GM23338 (cell line): Measurements from ENCODE around the gene ATP9A. TPM values are rescaled to one million over a fixed set of nuclear protein-coding genes. Genes with fewer than 3 reads are reported as not detected.

Experiments used
- ATAC-seq: fragments of 200-7000 bp; cut with Tn5 transposase; 3 replicates; pipeline ENCODE4 v1.9.1; 2020
- DNase-seq: peaks from one replicate; pipeline ENCODE4 v3.0.0-alpha.2; 2015; ENCODE audit warnings: low spot score
- H2AFZ ChIP-seq: fragments of 200-600 bp; sonication (generic); 2 replicates; pipeline ENCODE4 v1.8.0; 2016; ENCODE audit warnings: antibody characterized with exemption, mild to moderate bottlenecking, moderate library complexity
- H3F3A ChIP-seq: fragments of 200-600 bp; sonication (generic); replicated peaks from 2 replicates; pipeline ENCODE4 v1.8.0; 2017; ENCODE audit warnings: antibody characterized with exemption, mixed run types, low read depth
- H3K27ac ChIP-seq: fragments of 200-600 bp; sonication (generic); 2 replicates; pipeline ENCODE4 v1.6.1; 2016; ENCODE audit warnings: low read depth
- H3K27me3 ChIP-seq: fragments of 200-600 bp; sonication (generic); 2 replicates; pipeline ENCODE4 v1.8.0; 2016; ENCODE audit warnings: mild to moderate bottlenecking, mixed run types, moderate library complexity; ENCODE audit not compliant: insufficient read depth
- H3K36me3 ChIP-seq: fragments of 200-600 bp; sonication (generic); 2 replicates; pipeline ENCODE4 v1.8.0; 2016; ENCODE audit warnings: mild to moderate bottlenecking; ENCODE audit not compliant: insufficient read depth
- H3K4me1 ChIP-seq: fragments of 200-600 bp; sonication (generic); 2 replicates; pipeline ENCODE4 v1.8.0; 2016; ENCODE audit warnings: mild to moderate bottlenecking, moderate library complexity; ENCODE audit not compliant: insufficient read depth
- H3K4me2 ChIP-seq: fragments of 200-600 bp; sonication (generic); 2 replicates; pipeline ENCODE4 v1.7.1; 2017; ENCODE audit warnings: mixed run types
- H3K4me3 ChIP-seq: fragments of 200-600 bp; sonication (generic); 2 replicates; pipeline ENCODE4 v1.6.1; 2016; ENCODE audit warnings: mixed run types
- H3K79me2 ChIP-seq: fragments of 200-600 bp; sonication (generic); replicated peaks from 2 replicates; pipeline ENCODE4 v1.8.0; 2017; ENCODE audit warnings: mild to moderate bottlenecking; ENCODE audit not compliant: insufficient read depth
- H3K9me2 ChIP-seq: fragments of 200-600 bp; sonication (generic); 2 replicates; pipeline ENCODE4 v1.8.0; 2017; ENCODE audit not compliant: insufficient read depth
- H4K20me1 ChIP-seq: fragments of 200-600 bp; sonication (generic); replicated peaks from 2 replicates; pipeline ENCODE4 v1.8.0; 2017; ENCODE audit warnings: mild to moderate bottlenecking; ENCODE audit not compliant: insufficient read depth
- H3K27ac Mint-ChIP-seq: 2 replicates; pipeline ENCODE4 v1.8.0; 2020; ENCODE audit warnings: inconsistent platforms, mild to moderate bottlenecking, moderate library complexity, mixed read lengths
- H3K27me3 Mint-ChIP-seq: 3 replicates; pipeline ENCODE4 v1.8.0; 2022; ENCODE audit warnings: low read depth, mild to moderate bottlenecking, moderate library complexity, mixed read lengths, inconsistent platforms; ENCODE audit not compliant: insufficient read depth, poor library complexity
- H3K36me3 Mint-ChIP-seq: 3 replicates; pipeline ENCODE4 v1.8.0; 2021; ENCODE audit warnings: low read depth, mild to moderate bottlenecking, inconsistent platforms, moderate library complexity, mixed read lengths
- H3K4me1 Mint-ChIP-seq: 3 replicates; pipeline ENCODE4 v1.8.0; 2020; ENCODE audit warnings: mild to moderate bottlenecking, inconsistent platforms, mixed read lengths
- H3K4me3 Mint-ChIP-seq: 3 replicates; pipeline ENCODE4 v1.8.0; 2021; ENCODE audit warnings: moderate library complexity, mild to moderate bottlenecking, inconsistent platforms, mixed read lengths
- H3K9me3 Mint-ChIP-seq: 3 replicates; pipeline ENCODE4 v1.8.0; 2020; ENCODE audit warnings: moderate library complexity, mild to moderate bottlenecking, inconsistent platforms, mixed read lengths
- CREB1 ChIP-seq: fragments of 250-450 bp; sonication (Bioruptor Pico); IDR thresholded peaks from 2 replicates; pipeline ENCODE4 v1.5.0; 2020; ENCODE audit warnings: low read depth, mild to moderate bottlenecking, moderate library complexity
- EZH2phosphoT487 ChIP-seq: fragments of 200-600 bp; sonication (generic); IDR thresholded peaks from one replicate; pipeline ENCODE4 v1.8.1; 2018; ENCODE audit warnings: antibody characterized with exemption; ENCODE audit not compliant: unreplicated experiment
- JUNB ChIP-seq: IDR thresholded peaks from one replicate; pipeline ENCODE4 v1.6.1; 2016; ENCODE audit warnings: antibody characterized with exemption; ENCODE audit not compliant: unreplicated experiment
- POLR2AphosphoS5 ChIP-seq: IDR thresholded peaks from 2 replicates; pipeline ENCODE4 v1.6.1; 2016; ENCODE audit warnings: antibody characterized with exemption, low read depth
- ZNF114 ChIP-seq: fragments of 250-450 bp; sonication (Bioruptor Pico); IDR thresholded peaks from 2 replicates; pipeline ENCODE4 v1.5.0; 2020; ENCODE audit warnings: mild to moderate bottlenecking, moderate library complexity
- ZNF331 ChIP-seq: fragments of 250-450 bp; sonication (Bioruptor Pico); IDR thresholded peaks from 2 replicates; pipeline ENCODE4 v1.5.0; 2020; ENCODE audit warnings: low read depth, mild to moderate bottlenecking, moderate library complexity
- polyA plus RNA-seq: library from polyadenylated mRNA; unstranded; fragments of >200 nt; fragmentation: Nextera tagmentation; extraction: Ambion mirVana; gene quantifications from 2 replicates; pipeline ENCODE4 v1.2.1, GENCODE V29; 2016
- total RNA-seq: library from RNA; depleted of rRNA; stranded (reverse); fragments of >200 nt; shearing (Covaris generic); gene quantifications from 2 replicates; pipeline ENCODE4 v1.2.3, GENCODE V29; 2014
- TF ChIP-seq, protein P1 (sequence below): fragments of 250-450 bp; sonication (Bioruptor Pico); IDR thresholded peaks from 2 replicates; pipeline ENCODE4 v1.5.0; 2020; ENCODE audit warnings: mild to moderate bottlenecking, moderate library complexity

Gene ATP9A
- total and polyA plus RNA-seq, 2 experiments from 2014 or later = 0.94 to 5.9 TPM

DNA sequence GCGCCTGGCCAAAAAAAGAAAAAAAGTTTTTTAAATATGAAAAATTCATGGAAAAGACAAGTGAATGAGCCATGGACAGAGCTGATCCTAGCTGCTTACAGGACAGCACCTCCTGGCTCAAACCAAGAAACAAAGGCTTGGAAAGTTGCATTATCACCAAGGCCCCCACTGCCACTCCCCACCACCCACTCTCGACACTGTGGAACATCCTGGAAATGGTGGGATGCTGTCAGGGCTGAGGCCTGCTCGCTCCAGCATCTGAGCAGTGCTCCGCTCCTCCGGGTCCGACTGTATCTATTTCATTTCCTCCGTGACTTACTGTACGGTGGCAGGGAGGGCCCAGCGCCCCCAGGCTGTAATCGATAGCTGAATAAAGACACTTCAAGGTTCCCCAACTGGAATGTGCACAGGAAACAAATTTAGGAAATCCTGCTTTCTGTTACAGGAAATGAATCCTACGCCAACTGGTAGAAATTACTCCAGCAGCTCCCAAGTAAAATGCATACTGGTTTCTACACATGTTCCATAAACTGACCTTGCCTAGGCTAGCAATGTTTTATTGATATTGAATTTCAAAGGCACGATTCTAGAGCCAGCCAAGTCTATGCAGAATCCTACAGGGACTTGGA lies 116.2 kb downstream of the ATP9A start (continued):
- TF ChIP-seq, protein P1, sequence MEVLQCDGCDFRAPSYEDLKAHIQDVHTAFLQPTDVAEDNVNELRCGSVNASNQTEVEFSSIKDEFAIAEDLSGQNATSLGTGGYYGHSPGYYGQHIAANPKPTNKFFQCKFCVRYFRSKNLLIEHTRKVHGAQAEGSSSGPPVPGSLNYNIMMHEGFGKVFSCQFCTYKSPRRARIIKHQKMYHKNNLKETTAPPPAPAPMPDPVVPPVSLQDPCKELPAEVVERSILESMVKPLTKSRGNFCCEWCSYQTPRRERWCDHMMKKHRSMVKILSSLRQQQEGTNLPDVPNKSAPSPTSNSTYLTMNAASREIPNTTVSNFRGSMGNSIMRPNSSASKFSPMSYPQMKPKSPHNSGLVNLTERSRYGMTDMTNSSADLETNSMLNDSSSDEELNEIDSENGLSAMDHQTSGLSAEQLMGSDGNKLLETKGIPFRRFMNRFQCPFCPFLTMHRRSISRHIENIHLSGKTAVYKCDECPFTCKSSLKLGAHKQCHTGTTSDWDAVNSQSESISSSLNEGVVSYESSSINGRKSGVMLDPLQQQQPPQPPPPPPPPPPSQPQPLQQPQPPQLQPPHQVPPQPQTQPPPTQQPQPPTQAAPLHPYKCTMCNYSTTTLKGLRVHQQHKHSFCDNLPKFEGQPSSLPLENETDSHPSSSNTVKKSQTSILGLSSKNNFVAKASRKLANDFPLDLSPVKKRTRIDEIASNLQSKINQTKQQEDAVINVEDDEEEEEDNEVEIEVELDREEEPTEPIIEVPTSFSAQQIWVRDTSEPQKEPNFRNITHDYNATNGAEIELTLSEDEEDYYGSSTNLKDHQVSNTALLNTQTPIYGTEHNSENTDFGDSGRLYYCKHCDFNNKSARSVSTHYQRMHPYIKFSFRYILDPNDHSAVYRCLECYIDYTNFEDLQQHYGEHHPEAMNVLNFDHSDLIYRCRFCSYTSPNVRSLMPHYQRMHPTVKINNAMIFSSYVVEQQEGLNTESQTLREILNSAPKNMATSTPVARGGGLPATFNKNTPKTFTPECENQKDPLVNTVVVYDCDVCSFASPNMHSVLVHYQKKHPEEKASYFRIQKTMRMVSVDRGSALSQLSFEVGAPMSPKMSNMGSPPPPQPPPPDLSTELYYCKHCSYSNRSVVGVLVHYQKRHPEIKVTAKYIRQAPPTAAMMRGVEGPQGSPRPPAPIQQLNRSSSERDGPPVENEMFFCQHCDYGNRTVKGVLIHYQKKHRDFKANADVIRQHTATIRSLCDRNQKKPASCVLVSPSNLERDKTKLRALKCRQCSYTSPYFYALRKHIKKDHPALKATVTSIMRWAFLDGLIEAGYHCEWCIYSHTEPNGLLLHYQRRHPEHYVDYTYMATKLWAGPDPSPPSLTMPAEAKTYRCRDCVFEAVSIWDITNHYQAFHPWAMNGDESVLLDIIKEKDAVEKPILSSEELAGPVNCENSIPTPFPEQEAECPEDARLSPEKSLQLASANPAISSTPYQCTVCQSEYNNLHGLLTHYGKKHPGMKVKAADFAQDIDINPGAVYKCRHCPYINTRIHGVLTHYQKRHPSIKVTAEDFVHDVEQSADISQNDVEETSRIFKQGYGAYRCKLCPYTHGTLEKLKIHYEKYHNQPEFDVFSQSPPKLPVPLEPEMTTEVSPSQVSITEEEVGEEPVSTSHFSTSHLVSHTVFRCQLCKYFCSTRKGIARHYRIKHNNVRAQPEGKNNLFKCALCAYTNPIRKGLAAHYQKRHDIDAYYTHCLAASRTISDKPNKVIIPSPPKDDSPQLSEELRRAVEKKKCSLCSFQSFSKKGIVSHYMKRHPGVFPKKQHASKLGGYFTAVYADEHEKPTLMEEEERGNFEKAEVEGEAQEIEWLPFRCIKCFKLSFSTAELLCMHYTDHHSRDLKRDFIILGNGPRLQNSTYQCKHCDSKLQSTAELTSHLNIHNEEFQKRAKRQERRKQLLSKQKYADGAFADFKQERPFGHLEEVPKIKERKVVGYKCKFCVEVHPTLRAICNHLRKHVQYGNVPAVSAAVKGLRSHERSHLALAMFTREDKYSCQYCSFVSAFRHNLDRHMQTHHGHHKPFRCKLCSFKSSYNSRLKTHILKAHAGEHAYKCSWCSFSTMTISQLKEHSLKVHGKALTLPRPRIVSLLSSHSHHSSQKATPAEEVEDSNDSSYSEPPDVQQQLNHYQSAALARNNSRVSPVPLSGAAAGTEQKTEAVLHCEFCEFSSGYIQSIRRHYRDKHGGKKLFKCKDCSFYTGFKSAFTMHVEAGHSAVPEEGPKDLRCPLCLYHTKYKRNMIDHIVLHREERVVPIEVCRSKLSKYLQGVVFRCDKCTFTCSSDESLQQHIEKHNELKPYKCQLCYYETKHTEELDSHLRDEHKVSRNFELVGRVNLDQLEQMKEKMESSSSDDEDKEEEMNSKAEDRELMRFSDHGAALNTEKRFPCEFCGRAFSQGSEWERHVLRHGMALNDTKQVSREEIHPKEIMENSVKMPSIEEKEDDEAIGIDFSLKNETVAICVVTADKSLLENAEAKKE (CRISPR knock-in tag) = no peak
- no peak for TF ChIP-seq POLR2AphosphoS5
- no peak for TF ChIP-seq ZNF114 (CRISPR knock-in tag)

DNA sequence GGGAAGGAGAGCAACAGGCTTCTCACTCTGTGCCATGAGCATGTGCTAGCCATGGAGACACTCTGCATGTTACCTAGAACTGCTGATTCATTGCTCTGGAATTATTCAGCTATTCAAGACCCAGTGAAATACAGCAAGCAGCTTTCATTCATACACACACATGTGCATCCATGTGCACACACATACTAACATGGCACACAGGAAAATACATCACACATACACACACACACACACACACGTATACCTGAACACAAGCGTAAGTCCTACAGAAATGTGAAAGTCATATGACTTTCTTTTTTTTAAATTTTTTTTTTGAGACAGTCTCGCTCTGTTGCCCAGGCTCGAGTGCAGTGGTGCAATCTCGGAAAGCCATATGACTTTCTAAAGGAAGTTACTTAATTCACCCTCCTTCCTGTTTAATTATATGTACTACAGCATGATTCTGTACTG lies 117.5 kb downstream of the ATP9A start:
- Histone ChIP-seq H3K9me2 (no peaks in the 10 kb centered on the region), H3K27ac (no peak overlapping the region), H3K4me1 (no peaks in the 10 kb centered on the region), H2AFZ (no peak overlapping the region), H3F3A (no peaks in the 10 kb centered on the region), H3K4me3 (no peak overlapping the region), H4K20me1 (no peaks in the 10 kb centered on the region), H3K36me3 (peaks cover 1% of the 10 kb centered on the region; the same call in 1 of the 2 replicates), H3K4me2 (no peak overlapping the region), H3K79me2 (no peaks in the 10 kb centered on the region), H3K27me3 (no peaks in the 10 kb centered on the region)
- no peak overlapping the region for H3K4me3 Mint-ChIP-seq
- H3K9me3 Mint-ChIP-seq = no peaks in the 10 kb centered on the region
- no peak for DNase-seq
- H3K27ac Mint-ChIP-seq = peak overlapping the region; percentile 77
- no peak for ATAC-seq
- peaks cover 1% of the 10 kb centered on the region; the same call in 2 of the 3 replicates for H3K4me1 Mint-ChIP-seq
- no peak for TF ChIP-seq ZNF331
- no peak for TF ChIP-seq CREB1 (CRISPR knock-in tag)
- no peak for TF ChIP-seq EZH2phosphoT487
- no peak for TF ChIP-seq JUNB
- TF ChIP-seq, protein P1 (CRISPR knock-in tag) = no peak
- TF ChIP-seq ZNF114 (CRISPR knock-in tag) = no peak
- H3K27me3 Mint-ChIP-seq = peaks cover 5% of the 10 kb centered on the region
- H3K36me3 Mint-ChIP-seq = peaks cover 4% of the 10 kb centered on the region; the same call in 1 of the 3 replicates
